GM18502 (cell line): ENCODE data around the gene CLCN3.
"Not testable (repeated sequence)": the region's sequence is repeated elsewhere in the genome, so short reads cannot be mapped to it uniquely, and the experiment has no call there.

Experiments
- ATAC-seq: cut with Tn5 transposase; IDR thresholded peaks from one replicate; pipeline ENCODE4 v1.9.1; 2021; ENCODE audit warnings: mild to moderate bottlenecking; ENCODE audit not compliant: unreplicated experiment, poor library complexity

The CLCN3 gene

GRCh38 chr4:169616846-169617245 lies 3.5 kb upstream of the CLCN3 start:
- no peak for ATAC-seq

GRCh38 chr4:169617306-169617705 lies 3.1 kb upstream of the CLCN3 start:
- no peak for ATAC-seq

- no peak for ATAC-seq
Observed at GRCh38 chr4:169618286-169618685, 2.1 kb upstream of the CLCN3 start.

- no peak for ATAC-seq
Observed at GRCh38 chr4:169618986-169619385, 1.4 kb upstream of the CLCN3 start.

- ATAC-seq = peak; percentile 44
Observed at GRCh38 chr4:169619518-169619957, 840 bp upstream of the CLCN3 start.

GRCh38 chr4:169620880-169621248 lies 486 bp downstream of the CLCN3 start:
- ATAC-seq = no peak

- no peak for ATAC-seq
Observed at GRCh38 chr4:169621731-169622492, 1.5 kb downstream of the CLCN3 start.

- ATAC-seq = no peak
Observed at GRCh38 chr4:169622566-169622965, 2.2 kb downstream of the CLCN3 start.

GRCh38 chr4:169624012-169624411 lies 3.6 kb downstream of the CLCN3 start:
- ATAC-seq = not testable (repeated sequence)

GRCh38 chr4:169625886-169626285 lies 5.5 kb downstream of the CLCN3 start:
- no peak for ATAC-seq

GRCh38 chr4:169626331-169627282 lies 6.2 kb downstream of the CLCN3 start:
- ATAC-seq = no peak

- ATAC-seq = peak; percentile 46
Observed at GRCh38 chr4:169627307-169627706, 6.9 kb downstream of the CLCN3 start.

- ATAC-seq = no peak
Observed at GRCh38 chr4:169628579-169628978, 8.2 kb downstream of the CLCN3 start.

- no peak for ATAC-seq
Observed at GRCh38 chr4:169630069-169630468, 9.7 kb downstream of the CLCN3 start.

GRCh38 chr4:169632896-169633295 lies 12.5 kb downstream of the CLCN3 start:
- no peak for ATAC-seq

- ATAC-seq = no peak
Observed at GRCh38 chr4:169634975-169635374, 14.6 kb downstream of the CLCN3 start.

GRCh38 chr4:169640261-169640870 lies 20.0 kb downstream of the CLCN3 start:
- ATAC-seq = no peak

- ATAC-seq = no peak
Observed at GRCh38 chr4:169644802-169645201, 24.4 kb downstream of the CLCN3 start.

GRCh38 chr4:169645627-169646026 lies 25.2 kb downstream of the CLCN3 start:
- no peak for ATAC-seq

- ATAC-seq = no peak
Observed at GRCh38 chr4:169649545-169650226, 29.3 kb downstream of the CLCN3 start.
